HCT116 (cell line): ENCODE data around the gene ZMYM5.

Experiments
- CTCF ChIP-seq, 3 experiments: fragments of 200-600 bp in 1 of 3; sonication (generic) in 1 of 3; IDR thresholded peaks in 2 of 3; conservative IDR thresholded peaks in 1 of 3; 2 replicates each; pipeline ENCODE4 v1.5.1; 2012 to 2017; ENCODE audit warnings: low read depth in 2 of 3, low read length in 2 of 3, antibody characterized with exemption in 1 of 3, borderline replicate concordance in 1 of 3, control low read depth in 1 of 3, mild to moderate bottlenecking in 1 of 3, mixed read lengths in 1 of 3, mixed run types in 1 of 3, moderate library complexity in 1 of 3; ENCODE audit not compliant: insufficient read depth in 1 of 3
- JUND ChIP-seq: IDR thresholded peaks from 2 replicates; pipeline ENCODE4 v1.6.1; 2012
- MAX ChIP-seq: IDR thresholded peaks from 2 replicates; pipeline ENCODE4 v1.6.1; 2012
- POLR2A ChIP-seq: IDR thresholded peaks from 2 replicates; pipeline ENCODE4 v1.7.0; 2011; ENCODE audit warnings: borderline replicate concordance; ENCODE audit not compliant: insufficient read depth, insufficient read length; ENCODE audit errors: extremely low read depth
- POLR2AphosphoS5 ChIP-seq: IDR thresholded peaks from 2 replicates; pipeline ENCODE4 v1.6.1; 2011; ENCODE audit warnings: mild to moderate bottlenecking, low read depth, low read length, moderate library complexity
- RAD21 ChIP-seq: IDR thresholded peaks from 2 replicates; pipeline ENCODE4 v1.6.1; 2012; ENCODE audit warnings: low read depth, mild to moderate bottlenecking
- TCF7L2 ChIP-seq: IDR thresholded peaks from 2 replicates; pipeline ENCODE4 v1.7.0; 2011; ENCODE audit warnings: borderline replicate concordance, inconsistent platforms; ENCODE audit not compliant: insufficient read depth, insufficient read length; ENCODE audit errors: extremely low read depth
- TF ChIP-seq, protein P1 (sequence below): IDR thresholded peaks from 2 replicates; pipeline ENCODE4 v1.6.1; 2012; ENCODE audit warnings: low read depth

GRCh38 chr13:19817510-19818158, 45.8 kb downstream of the ZMYM5 start:
- TF ChIP-seq CTCF (IDR thresholded peaks at IDR 0.05 in 2 of 3, conservative IDR thresholded peaks at IDR 0.05 in 1 of 3; ENCODE audit: borderline replicate concordance in 1 of 3, insufficient read depth in 1 of 3, low read depth in 2 of 3, low read length in 2 of 3) (no peak), JUND (no peak), RAD21 (no peak), MAX (no peak), POLR2AphosphoS5 (no peak), TCF7L2 (no peak), POLR2A (no peak)
- TF ChIP-seq, protein P1, sequence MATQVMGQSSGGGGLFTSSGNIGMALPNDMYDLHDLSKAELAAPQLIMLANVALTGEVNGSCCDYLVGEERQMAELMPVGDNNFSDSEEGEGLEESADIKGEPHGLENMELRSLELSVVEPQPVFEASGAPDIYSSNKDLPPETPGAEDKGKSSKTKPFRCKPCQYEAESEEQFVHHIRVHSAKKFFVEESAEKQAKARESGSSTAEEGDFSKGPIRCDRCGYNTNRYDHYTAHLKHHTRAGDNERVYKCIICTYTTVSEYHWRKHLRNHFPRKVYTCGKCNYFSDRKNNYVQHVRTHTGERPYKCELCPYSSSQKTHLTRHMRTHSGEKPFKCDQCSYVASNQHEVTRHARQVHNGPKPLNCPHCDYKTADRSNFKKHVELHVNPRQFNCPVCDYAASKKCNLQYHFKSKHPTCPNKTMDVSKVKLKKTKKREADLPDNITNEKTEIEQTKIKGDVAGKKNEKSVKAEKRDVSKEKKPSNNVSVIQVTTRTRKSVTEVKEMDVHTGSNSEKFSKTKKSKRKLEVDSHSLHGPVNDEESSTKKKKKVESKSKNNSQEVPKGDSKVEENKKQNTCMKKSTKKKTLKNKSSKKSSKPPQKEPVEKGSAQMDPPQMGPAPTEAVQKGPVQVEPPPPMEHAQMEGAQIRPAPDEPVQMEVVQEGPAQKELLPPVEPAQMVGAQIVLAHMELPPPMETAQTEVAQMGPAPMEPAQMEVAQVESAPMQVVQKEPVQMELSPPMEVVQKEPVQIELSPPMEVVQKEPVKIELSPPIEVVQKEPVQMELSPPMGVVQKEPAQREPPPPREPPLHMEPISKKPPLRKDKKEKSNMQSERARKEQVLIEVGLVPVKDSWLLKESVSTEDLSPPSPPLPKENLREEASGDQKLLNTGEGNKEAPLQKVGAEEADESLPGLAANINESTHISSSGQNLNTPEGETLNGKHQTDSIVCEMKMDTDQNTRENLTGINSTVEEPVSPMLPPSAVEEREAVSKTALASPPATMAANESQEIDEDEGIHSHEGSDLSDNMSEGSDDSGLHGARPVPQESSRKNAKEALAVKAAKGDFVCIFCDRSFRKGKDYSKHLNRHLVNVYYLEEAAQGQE, result no peak
